H1 (cell line): ENCODE data around the gene TADA3. TPM values are rescaled to one million over a fixed set of nuclear protein-coding genes. Genes with fewer than 3 reads are reported as not detected.

Source experiments
- CTCF ChIA-PET: fragments of 300-600 bp; sonication (Branson Sonifier 250); formaldehyde crosslinking; loops from one replicate; lab custom pipeline; 2021; ENCODE audit not compliant: partially characterized antibody; lab: Charles Lee
- POLR2A ChIA-PET: fragments of 300-600 bp; sonication (Branson Sonifier 250); formaldehyde crosslinking; loops from one replicate; lab custom pipeline; 2021; ENCODE audit warnings: inconsistent platforms; ENCODE audit not compliant: partially characterized antibody; lab: Charles Lee
- DNase-seq, 2 experiments: peaks; one replicate each; pipeline versions ENCODE4 v3.0.0 to v3.0.0-alpha.2; 2010 to 2022; ENCODE audit warnings: low spot score in 2 of 2, low read depth in 1 of 2, mixed read lengths in 1 of 2
- FAIRE-seq: peaks from 2 replicates; lab custom pipeline; 2011; peaks lifted over from hg19 to GRCh38; lab: Jason Lieb, UNC
- H2AFZ ChIP-seq: 2 replicates; pipeline ENCODE4 v1.8.1; 2012; ENCODE audit warnings: low read length, inconsistent platforms
- H2AK5ac ChIP-seq: 2 replicates; pipeline ENCODE4 v1.6.1; 2013; ENCODE audit warnings: low read depth, low read length
- H2BK120ac ChIP-seq: replicated peaks from 2 replicates; pipeline ENCODE3; 2013; ENCODE audit warnings: low read depth, low read length, inconsistent platforms
- H2BK12ac ChIP-seq: 2 replicates; pipeline ENCODE4 v1.6.1; 2013; ENCODE audit warnings: low read depth, low read length
- H2BK15ac ChIP-seq: 2 replicates; pipeline ENCODE4 v1.6.1; 2013; ENCODE audit warnings: low read length
- H2BK20ac ChIP-seq: 2 replicates; pipeline ENCODE4 v1.6.1; 2013; ENCODE audit warnings: low read length
- H2BK5ac ChIP-seq: 2 replicates; pipeline ENCODE4 v1.6.1; 2013; ENCODE audit warnings: low read depth, low read length
- H3K14ac ChIP-seq: 2 replicates; pipeline ENCODE4 v1.6.1; 2013; ENCODE audit warnings: inconsistent platforms; ENCODE audit not compliant: insufficient read length
- H3K18ac ChIP-seq: 2 replicates; pipeline ENCODE4 v1.6.1; 2013; ENCODE audit warnings: low read length; ENCODE audit errors: extremely low read depth
- H3K23ac ChIP-seq: 2 replicates; pipeline ENCODE4 v1.6.1; 2013; ENCODE audit warnings: inconsistent platforms; ENCODE audit not compliant: insufficient read length
- H3K23me2 ChIP-seq: 2 replicates; pipeline ENCODE4 v1.6.1; 2013; ENCODE audit warnings: low read depth, low read length
- H3K27ac ChIP-seq: 2 replicates; pipeline ENCODE4 v1.6.1; 2011; ENCODE audit warnings: low read depth, low read length, inconsistent platforms
- H3K27me3 ChIP-seq, 4 experiments: replicated peaks in 1 of 4; 1 replicate in 1 of 4; 2 replicates in 3 of 4; pipeline versions ENCODE4 v1.6.1 to v1.8.1; 2011 to 2013; ENCODE audit warnings: low read length in 3 of 4, mild to moderate bottlenecking in 3 of 4, inconsistent platforms in 2 of 4, mixed read lengths in 2 of 4, moderate library complexity in 1 of 4; ENCODE audit not compliant: control insufficient read depth in 3 of 4, insufficient read depth in 3 of 4; ENCODE audit errors: extremely low read depth in 1 of 4
- H3K36me3 ChIP-seq, 4 experiments: 2 replicates each; pipeline versions ENCODE4 v1.6.1 to v1.8.1; 2011 to 2013; ENCODE audit warnings: mild to moderate bottlenecking in 4 of 4, low read length in 3 of 4, moderate library complexity in 2 of 4, control low read depth in 1 of 4, inconsistent platforms in 1 of 4; ENCODE audit not compliant: insufficient read depth in 4 of 4, control insufficient read depth in 2 of 4
- H3K4ac ChIP-seq: replicated peaks from 2 replicates; pipeline ENCODE3; 2013; ENCODE audit warnings: low read length, low read depth, mixed read lengths, inconsistent platforms; ENCODE audit not compliant: insufficient read length
- H3K4me1 ChIP-seq, 4 experiments: replicated peaks in 1 of 4; 1 replicate in 1 of 4; 2 replicates in 3 of 4; pipeline versions ENCODE4 v1.6.1 to v1.8.1; 2011 to 2013; ENCODE audit warnings: low read length in 3 of 4, inconsistent platforms in 2 of 4, mixed read lengths in 1 of 4; ENCODE audit not compliant: insufficient read depth in 4 of 4, control insufficient read depth in 3 of 4
- H3K4me2 ChIP-seq, 2 experiments: 2 replicates each; pipeline versions ENCODE4 v1.6.1 to v1.8.1; 2011 to 2013; ENCODE audit warnings: low read depth in 2 of 2, low read length in 2 of 2, control low read depth in 1 of 2, inconsistent platforms in 1 of 2, mild to moderate bottlenecking in 1 of 2; ENCODE audit not compliant: insufficient read depth in 1 of 2
- H3K4me3 ChIP-seq, 4 experiments: fragments of 200-600, 300-600 bp in 1 of 4; sonication (generic), shearing (Covaris generic), sonication (Bioruptor Twin) in 1 of 4; 2 replicates each; pipeline versions ENCODE4 v1.5.1 to v1.8.1; 2011 to 2016; ENCODE audit warnings: low read length in 4 of 4, low read depth in 3 of 4, control low read depth in 2 of 4, inconsistent platforms in 2 of 4, mild to moderate bottlenecking in 2 of 4, mixed read lengths in 1 of 4, moderate library complexity in 1 of 4; ENCODE audit not compliant: insufficient read depth in 2 of 4; ENCODE audit errors: extremely low read depth in 1 of 4
- H3K56ac ChIP-seq: replicated peaks from 2 replicates; pipeline ENCODE3; 2013; ENCODE audit warnings: low read depth, mild to moderate bottlenecking, mixed read lengths, low read length, inconsistent platforms; ENCODE audit not compliant: insufficient read length
- H3K79me1 ChIP-seq: 2 replicates; pipeline ENCODE4 v1.6.1; 2013; ENCODE audit warnings: low read depth, low read length, control low read depth
- H3K79me2 ChIP-seq, 2 experiments: 2 replicates each; pipeline versions ENCODE4 v1.6.1 to v1.8.1; 2012 to 2013; ENCODE audit warnings: low read length in 2 of 2, mild to moderate bottlenecking in 2 of 2, inconsistent platforms in 1 of 2; ENCODE audit not compliant: insufficient read depth in 2 of 2, control insufficient read depth in 1 of 2
- H3K9ac ChIP-seq, 4 experiments: replicated peaks in 1 of 4; 1 replicate in 1 of 4; 2 replicates in 3 of 4; pipeline versions ENCODE4 v1.6.1 to v1.8.1; 2011 to 2013; ENCODE audit warnings: low read depth in 3 of 4, low read length in 3 of 4, control low read depth in 2 of 4, mild to moderate bottlenecking in 2 of 4, moderate library complexity in 2 of 4, inconsistent platforms in 1 of 4; ENCODE audit errors: extremely low read depth in 1 of 4
- H3K9me3 ChIP-seq, 2 experiments: 2 replicates each; pipeline versions ENCODE4 v1.6.1 to v1.8.1; 2012 to 2013; ENCODE audit warnings: mild to moderate bottlenecking in 2 of 2, moderate library complexity in 2 of 2, control low read depth in 1 of 2, inconsistent platforms in 1 of 2, low read depth in 1 of 2, low read length in 1 of 2, mixed read lengths in 1 of 2; ENCODE audit not compliant: insufficient read depth in 2 of 2
- H4K20me1 ChIP-seq, 2 experiments: replicated peaks in 1 of 2; 2 replicates each; pipeline versions ENCODE3 to v1.8.1; 2011 to 2013; ENCODE audit warnings: inconsistent platforms in 2 of 2, low read length in 2 of 2, mild to moderate bottlenecking in 1 of 2; ENCODE audit not compliant: insufficient read depth in 2 of 2, control insufficient read depth in 1 of 2
- H4K5ac ChIP-seq: 2 replicates; pipeline ENCODE4 v1.6.1; 2013; ENCODE audit warnings: low read length, low read depth, mixed read lengths, inconsistent platforms; ENCODE audit not compliant: insufficient read length
- H4K8ac ChIP-seq: 2 replicates; pipeline ENCODE4 v1.8.0; 2013; ENCODE audit warnings: mild to moderate bottlenecking, moderate library complexity, low read length, inconsistent platforms; ENCODE audit not compliant: insufficient read depth; ENCODE audit errors: extremely low read depth
- H4K91ac ChIP-seq: replicated peaks from 2 replicates; pipeline ENCODE3; 2013; ENCODE audit warnings: low read length, mixed read lengths, inconsistent platforms; ENCODE audit not compliant: insufficient read length
- ATF2 ChIP-seq: IDR thresholded peaks from 2 replicates; pipeline ENCODE4 v1.6.1; 2012; ENCODE audit warnings: low read length, inconsistent platforms
- BRCA1 ChIP-seq: IDR thresholded peaks from 2 replicates; pipeline ENCODE4 v1.6.1; 2012; ENCODE audit warnings: low read depth, low read length, improper control_type of control experiment
- CBX5 ChIP-seq: fragments of 300-800, 300-1000 bp; sonication (generic); IDR thresholded peaks from 2 replicates; pipeline ENCODE4 v1.7.1; 2016; ENCODE audit warnings: antibody characterized with exemption, low read length, low read depth
- HDAC6 ChIP-seq: IDR thresholded peaks from one replicate; pipeline ENCODE4 v1.7.1; 2012; ENCODE audit warnings: low read depth, mild to moderate bottlenecking, inconsistent platforms, low read length, moderate library complexity
- KDM5A ChIP-seq: fragments of 200-600 bp; IDR thresholded peaks from 2 replicates; pipeline ENCODE4 v1.7.1; 2012; ENCODE audit warnings: mild to moderate bottlenecking, low read length, inconsistent platforms, mixed read lengths
- POLR2AphosphoS5 ChIP-seq: IDR thresholded peaks from 2 replicates; pipeline ENCODE4 v1.6.1; 2011; ENCODE audit warnings: low read depth, low read length
- POU5F1 ChIP-seq: IDR thresholded peaks from 2 replicates; pipeline ENCODE4 v1.6.1; 2011; ENCODE audit warnings: low read depth, mild to moderate bottlenecking, low read length, moderate library complexity
- RBBP5 ChIP-seq: IDR thresholded peaks from 2 replicates; pipeline ENCODE4 v1.7.1; 2012; ENCODE audit warnings: low read depth, mild to moderate bottlenecking, inconsistent platforms, low read length, moderate library complexity, borderline replicate concordance
- SP1 ChIP-seq: IDR thresholded peaks from 2 replicates; pipeline ENCODE4 v1.6.1; 2011; ENCODE audit warnings: low read depth, low read length
- SRF ChIP-seq: IDR thresholded peaks from 2 replicates; pipeline ENCODE4 v1.6.1; 2011; ENCODE audit warnings: mild to moderate bottlenecking, low read depth, low read length, moderate library complexity
- TEAD4 ChIP-seq: IDR thresholded peaks from 2 replicates; pipeline ENCODE4 v1.6.1; 2012; ENCODE audit warnings: low read depth, low read length, inconsistent platforms, mixed read lengths
- YY1 ChIP-seq: IDR thresholded peaks from 2 replicates; pipeline ENCODE4 v1.6.1; 2011; ENCODE audit warnings: low read depth, mild to moderate bottlenecking, low read length
- WGBS, 2 experiments: shearing (Covaris generic) in 1 of 2; methylation state at CpG; one replicate each; pipeline versions ENCODE4 v1.1.6 to v1.1.7; 2013 to 2015; ENCODE audit warnings: low lambda C conversion rate in 2 of 2, mixed read lengths in 2 of 2, inconsistent platforms in 1 of 2, low coverage in 1 of 2, missing lambda C conversion rate in 1 of 2; ENCODE audit not compliant: insufficient replicate concordance in 2 of 2, insufficient coverage in 1 of 2, insufficient read length in 1 of 2; ENCODE audit errors: extremely low coverage in 1 of 2, missing lambda C conversion rate in 1 of 2; 5-methylcytosine and 5-hydroxymethylcytosine counted together
- polyA plus RNA-seq, 7 experiments: library from polyadenylated mRNA; depleted of rRNA in 3 of 7; stranded (reverse) in 5 of 7; unstranded in 2 of 7; fragments of >200 nt in 5 of 7; fragments of 200-250 nt in 2 of 7; gene quantifications; 1 replicate in 5 of 7; 2 replicates in 1 of 7; 4 replicates in 1 of 7; pipeline versions ENCODE4 v1.2.1 to v1.2.3, GENCODE V29; 2011 to 2013; ENCODE audit warnings: missing spikeins in 2 of 7, mixed read lengths in 2 of 7
- total RNA-seq: library from RNA; stranded (reverse); fragmentation: NEBNext Ultra II Directional; extraction: Animal tissue kit (Norgen Biotek cat#: 25700); gene quantifications from 2 replicates; pipeline ENCODE4 v1.2.1, GENCODE V29; 2021

Gene TADA3
- total and polyA plus RNA-seq, 2 of the 8 experiments (the other 6 are each of a cell fraction or from before 2014, with no cell fraction given): 43.4 to 50.3 TPM

DNA sequence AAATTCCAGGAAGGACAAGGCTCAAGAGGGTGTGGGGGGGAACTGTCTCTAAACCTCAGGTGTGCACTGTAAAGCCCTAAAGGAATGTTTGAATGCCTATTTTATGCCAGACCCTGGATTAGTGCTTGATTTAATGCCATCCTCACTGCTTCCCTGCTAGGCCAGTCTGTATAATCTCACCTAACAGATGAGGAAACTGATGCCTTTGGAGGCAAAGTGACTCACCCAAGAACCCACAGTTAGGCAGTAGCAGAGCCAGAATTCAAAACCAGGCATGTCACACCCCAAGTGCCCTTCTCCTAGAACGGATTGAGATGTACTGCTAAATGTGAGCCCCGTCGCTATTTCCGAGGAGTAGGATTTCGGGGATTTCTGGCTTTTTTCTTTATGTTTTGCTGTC lies 30.4 kb downstream of the TADA3 start:
- Histone ChIP-seq H2AFZ (no peak overlapping the region), H4K5ac (no peak overlapping the region), H3K79me2 (no peaks in the 10 kb centered on the region), H3K9me3 (no peaks in the 10 kb centered on the region), H4K8ac (no peak overlapping the region), H3K4me1 (peaks cover 0 to 7% (median 0%) of the 10 kb centered on the region in 4 experiments; a peak in 1 of 7 replicates), H3K79me1 (no peaks in the 10 kb centered on the region), H2BK120ac (no peak overlapping the region), H3K36me3 (peaks cover 2 to 17% (median 6%) of the 10 kb centered on the region in 4 experiments; a peak in 5 of 8 replicates), H2BK15ac (no peak overlapping the region), H3K4me3 (no peak overlapping the region), H2BK5ac (no peak overlapping the region), H3K9ac (no peak overlapping the region), H4K20me1 (peaks cover 0 to 9% of the 10 kb centered on the region in 2 experiments), H2AK5ac (no peak overlapping the region), H3K27ac (no peak overlapping the region), H3K27me3 (no peaks in the 10 kb centered on the region; a peak in 3 of 7 replicates), H4K91ac (no peak overlapping the region), H3K14ac (no peak overlapping the region), H3K4ac (no peak overlapping the region), H3K23ac (no peak overlapping the region), H2BK20ac (no peak overlapping the region), H3K23me2 (no peaks in the 10 kb centered on the region), H3K4me2 (no peak overlapping the region), H3K18ac (no peak overlapping the region), H2BK12ac (no peak overlapping the region), H3K56ac (no peak overlapping the region)
- CTCF ChIA-PET: interaction anchor here (0.6 to 1.0 kb wide), 2 partner anchors 34 to 164 kb away, joined by 3 to 4 read pairs; no protein-coding TSS in a partner anchor
- POLR2A ChIA-PET: interaction anchor here (0.6 to 1.5 kb wide), 6 partner anchors 9 to 226 kb away, joined by 3 to 5 read pairs (median 4); no protein-coding TSS in a partner anchor
- no peak for FAIRE-seq
- no peak for DNase-seq
- WGBS, 2 experiments: 90% methylated on average over 5 of the region's 5 CpGs; no CpG with 5 or more reads in 1 of the 2 experiments
- no peak for TF ChIP-seq HDAC6
- no peak for TF ChIP-seq ATF2
- no peak for TF ChIP-seq BRCA1
- no peak for TF ChIP-seq KDM5A
- no peak for TF ChIP-seq SP1
- TF ChIP-seq SRF: no peak
- TF ChIP-seq CBX5: no peak
- TF ChIP-seq YY1: no peak
- TF ChIP-seq RBBP5: no peak
- TF ChIP-seq POLR2AphosphoS5: no peak
- no peak for TF ChIP-seq TEAD4
- TF ChIP-seq POU5F1: no peak
